Endothelial cell of umbilical vein (primary cell): ENCODE results near the gene CCSER1. TPM values are rescaled to one million over a fixed set of nuclear protein-coding genes. Genes with fewer than 3 reads are reported as not detected.
A peak's percentile ranks its signal among the peaks of the same experiment; 100 is the strongest.

Experiments
- BruUV-seq: library from RNA; stranded (reverse); fragments of 400-500 nt; replicated peaks from 2 replicates; lab custom pipeline; 2021; lab: Mats Ljungman, UMichigan
- CTCF ChIA-PET: fragments of 300-600, 350-600 bp; sonication (Branson Sonifier 250); formaldehyde crosslinking; loops from one replicate; lab custom pipeline; 2021; ENCODE audit warnings: antibody characterized with exemption, inconsistent platforms; lab: Charles Lee
- POLR2A ChIA-PET: fragments of 300-600, 350-600 bp; sonication (Branson Sonifier 250); formaldehyde crosslinking; loops from one replicate; lab custom pipeline; 2021; ENCODE audit warnings: antibody characterized with exemption, inconsistent platforms; lab: Charles Lee
- DNase-seq: peaks from one replicate; pipeline ENCODE4 v3.0.0-alpha.2; 2011; ENCODE audit warnings: low read depth, low spot score
- FAIRE-seq: peaks from 2 replicates; lab custom pipeline; 2011; peaks lifted over from hg19 to GRCh38; lab: Jason Lieb, UNC
- H2AFZ ChIP-seq: 2 replicates; pipeline ENCODE4 v1.6.0; 2012; ENCODE audit warnings: low read depth, low read length, control low read depth, inconsistent platforms
- H3K27ac ChIP-seq: 2 replicates; pipeline ENCODE4 v1.5.1; 2011; ENCODE audit warnings: low read depth, mild to moderate bottlenecking, control low read depth, low read length, moderate library complexity; ENCODE audit not compliant: insufficient read depth
- H3K27me3 ChIP-seq, 2 experiments: 2 replicates each; pipeline versions ENCODE4 v1.6.0 to v1.6.1; 2011; ENCODE audit warnings: low read length in 2 of 2, mixed read lengths in 1 of 2; ENCODE audit not compliant: control insufficient read depth in 2 of 2, insufficient read depth in 2 of 2
- H3K36me3 ChIP-seq, 2 experiments: 2 replicates in 1 of 2; 3 replicates in 1 of 2; pipeline ENCODE4 v1.5.1; 2011; ENCODE audit warnings: low read length in 2 of 2, mild to moderate bottlenecking in 1 of 2, moderate library complexity in 1 of 2; ENCODE audit not compliant: control insufficient read depth in 2 of 2, insufficient read depth in 2 of 2; ENCODE audit errors: extremely low read depth in 1 of 2
- H3K4me1 ChIP-seq: 3 replicates; pipeline ENCODE4 v1.5.1; 2011; ENCODE audit warnings: mild to moderate bottlenecking, low read length; ENCODE audit not compliant: control insufficient read depth, insufficient read depth; ENCODE audit errors: extremely low read depth
- H3K4me2 ChIP-seq: 2 replicates; pipeline ENCODE4 v1.6.1; 2011; ENCODE audit warnings: low read length, control low read depth, mixed read lengths; ENCODE audit not compliant: insufficient read depth
- H3K4me3 ChIP-seq, 3 experiments: fragments of 200-600 bp in 1 of 3; sonication (generic), shearing (Covaris generic) in 1 of 3; replicated peaks in 1 of 3; 2 replicates each; pipeline ENCODE4 v1.5.1; 2011 to 2016; ENCODE audit warnings: control low read depth in 3 of 3, low read length in 3 of 3, mild to moderate bottlenecking in 2 of 3, inconsistent platforms in 1 of 3, low read depth in 1 of 3, moderate library complexity in 1 of 3; ENCODE audit not compliant: insufficient read depth in 1 of 3
- H3K79me2 ChIP-seq: 2 replicates; pipeline ENCODE4 v1.6.0; 2012; ENCODE audit warnings: low read length, inconsistent platforms; ENCODE audit not compliant: control insufficient read depth, insufficient read depth
- H3K9ac ChIP-seq: replicated peaks from 2 replicates; pipeline ENCODE3; 2011; ENCODE audit warnings: low read length, control low read depth; ENCODE audit not compliant: insufficient read depth; ENCODE audit errors: extremely low read depth
- H3K9me1 ChIP-seq: replicated peaks from 3 replicates; pipeline ENCODE4 v1.6.0; 2011; ENCODE audit warnings: mild to moderate bottlenecking, low read length; ENCODE audit not compliant: control insufficient read depth, insufficient read depth; ENCODE audit errors: extremely low read depth
- H3K9me3 ChIP-seq: replicated peaks from 2 replicates; pipeline ENCODE4 v1.5.1; 2012; ENCODE audit warnings: low read length, inconsistent platforms; ENCODE audit not compliant: control insufficient read depth, insufficient read depth
- H4K20me1 ChIP-seq: replicated peaks from 2 replicates; pipeline ENCODE3; 2011; ENCODE audit warnings: mild to moderate bottlenecking, low read length; ENCODE audit not compliant: control insufficient read depth, insufficient read depth; ENCODE audit errors: extremely low read depth
- EZH2 ChIP-seq: IDR thresholded peaks from 2 replicates; pipeline ENCODE4 v1.6.1; 2012; ENCODE audit warnings: borderline replicate concordance, low read depth, mild to moderate bottlenecking, moderate library complexity, low read length, inconsistent platforms; ENCODE audit not compliant: severe bottlenecking
- FOS ChIP-seq: IDR thresholded peaks from 2 replicates; pipeline ENCODE4 v1.6.1; 2011; ENCODE audit warnings: mild to moderate bottlenecking, low read length, moderate library complexity, borderline replicate concordance; ENCODE audit not compliant: insufficient read depth
- GATA2 ChIP-seq: IDR thresholded peaks from 2 replicates; pipeline ENCODE4 v1.7.0; 2011; ENCODE audit warnings: low read depth, mild to moderate bottlenecking, moderate library complexity, mixed read lengths, low read length; ENCODE audit not compliant: insufficient read length, insufficient read depth
- JUN ChIP-seq: IDR thresholded peaks from 2 replicates; pipeline ENCODE4 v1.6.1; 2011; ENCODE audit warnings: borderline replicate concordance, low read depth; ENCODE audit not compliant: insufficient read length, insufficient read depth
- MYC ChIP-seq: IDR thresholded peaks from one replicate; pipeline ENCODE4 v1.6.1; 2011; ENCODE audit warnings: mild to moderate bottlenecking, low read depth, low read length
- POLR2A ChIP-seq: IDR thresholded peaks from 2 replicates; pipeline ENCODE4 v1.6.1; 2012; ENCODE audit warnings: low read depth, mild to moderate bottlenecking, control low read depth, low read length
- POLR2AphosphoS5 ChIP-seq: IDR thresholded peaks from 2 replicates; pipeline ENCODE4 v1.6.1; 2012; ENCODE audit warnings: low read depth, mild to moderate bottlenecking, control low read depth, low read length, moderate library complexity; ENCODE audit not compliant: insufficient read depth
- dilution Hi-C: fragments of 300-500 bp; cut with MboI; formaldehyde crosslinking; loops from one replicate; pipeline ENCODE4 v1.15.0; 2019; ENCODE audit warnings: low sequenced_read_pairs; ENCODE audit not compliant: extremely low pct_ligation_motif_present
- intact Hi-C: fragments of 100-400 bp; cut with micrococcal nuclease; formaldehyde crosslinking; loops from one replicate; pipeline ENCODE4 v1.10.0; 2022
- polyA plus RNA-seq, 4 experiments: library from polyadenylated mRNA; depleted of rRNA in 3 of 4; stranded (reverse) in 3 of 4; unstranded in 1 of 4; fragments of >200 nt; gene quantifications; 2 replicates each; pipeline versions ENCODE4 v1.2.1 to v1.2.3, GENCODE V29; 2011 to 2012; ENCODE audit warnings: missing spikeins in 1 of 4
- total RNA-seq: library from RNA; stranded (reverse); gene quantifications from 2 replicates; pipeline ENCODE4 v1.2.3, GENCODE V29; 2021
- TF ChIP-seq, protein P1 (sequence below), 2 donors: IDR thresholded peaks; 1 replicate in 1 of 2; 2 replicates in 1 of 2; pipeline ENCODE4 v1.5.1; 2011; ENCODE audit warnings: low read length in 2 of 2, mild to moderate bottlenecking in 2 of 2, moderate library complexity in 2 of 2, control low read depth in 1 of 2, inconsistent platforms in 1 of 2, low read depth in 1 of 2; ENCODE audit not compliant: insufficient read depth in 1 of 2; ENCODE audit errors: extremely low read depth in 1 of 2
- TF ChIP-seq, protein P2 (sequence below): IDR thresholded peaks from 2 replicates; pipeline ENCODE4 v1.6.1; 2011; ENCODE audit not compliant: insufficient read depth, insufficient read length

Gene CCSER1
- total and polyA plus RNA-seq, 2 donors (not counting 3 experiments of a cell fraction or from before 2014, with no cell fraction given): 0.11 to 1.8 TPM

DNA sequence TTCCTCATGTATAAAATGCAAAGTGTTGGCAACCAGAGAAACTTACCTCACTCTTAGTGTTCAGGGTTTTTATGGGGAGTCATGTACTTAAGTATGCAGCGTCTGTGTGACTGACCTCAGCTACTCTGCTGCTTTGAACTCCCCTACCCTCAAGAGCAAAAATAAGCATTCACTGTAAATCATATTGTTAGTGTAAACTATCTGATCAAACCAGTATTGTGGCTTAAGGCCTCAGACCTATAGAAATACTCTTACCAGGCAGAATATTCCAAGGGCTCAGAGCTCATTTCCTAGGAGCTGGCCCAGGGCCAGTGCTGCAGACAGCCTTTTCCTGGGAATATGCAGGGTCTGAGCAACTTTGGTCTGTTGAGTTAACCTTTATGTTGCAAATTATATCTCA is 453.1 kb downstream of the CCSER1 start:
- no peaks in the 10 kb centered on the region for H4K20me1 ChIP-seq
- ChIA-PET POLR2A (no interaction called here), CTCF (no interaction called here)
- no peaks in the 10 kb centered on the region for H3K9me3 ChIP-seq
- no peak overlapping the region for H3K4me2 ChIP-seq
- no TSS peak for BruUV-seq
- H3K27me3 ChIP-seq: no peaks in the 10 kb centered on the region
- H3K4me1 ChIP-seq: no peaks in the 10 kb centered on the region
- no peak overlapping the region for H3K27ac ChIP-seq
- peak; percentile 59 for DNase-seq
- no peak overlapping the region for H3K9ac ChIP-seq
- H2AFZ ChIP-seq: no peak overlapping the region
- H3K9me1 ChIP-seq: no peaks in the 10 kb centered on the region
- dilution Hi-C loops (no loop called here), intact Hi-C loops (no loop called here)
- H3K79me2 ChIP-seq: no peaks in the 10 kb centered on the region
- H3K36me3 ChIP-seq: no peaks in the 10 kb centered on the region
- TF ChIP-seq FOS (no peak), MYC (no peak), POLR2A (no peak), EZH2 (no peak), JUN (no peak), POLR2AphosphoS5 (no peak), GATA2 (no peak)
- TF ChIP-seq, protein P1, sequence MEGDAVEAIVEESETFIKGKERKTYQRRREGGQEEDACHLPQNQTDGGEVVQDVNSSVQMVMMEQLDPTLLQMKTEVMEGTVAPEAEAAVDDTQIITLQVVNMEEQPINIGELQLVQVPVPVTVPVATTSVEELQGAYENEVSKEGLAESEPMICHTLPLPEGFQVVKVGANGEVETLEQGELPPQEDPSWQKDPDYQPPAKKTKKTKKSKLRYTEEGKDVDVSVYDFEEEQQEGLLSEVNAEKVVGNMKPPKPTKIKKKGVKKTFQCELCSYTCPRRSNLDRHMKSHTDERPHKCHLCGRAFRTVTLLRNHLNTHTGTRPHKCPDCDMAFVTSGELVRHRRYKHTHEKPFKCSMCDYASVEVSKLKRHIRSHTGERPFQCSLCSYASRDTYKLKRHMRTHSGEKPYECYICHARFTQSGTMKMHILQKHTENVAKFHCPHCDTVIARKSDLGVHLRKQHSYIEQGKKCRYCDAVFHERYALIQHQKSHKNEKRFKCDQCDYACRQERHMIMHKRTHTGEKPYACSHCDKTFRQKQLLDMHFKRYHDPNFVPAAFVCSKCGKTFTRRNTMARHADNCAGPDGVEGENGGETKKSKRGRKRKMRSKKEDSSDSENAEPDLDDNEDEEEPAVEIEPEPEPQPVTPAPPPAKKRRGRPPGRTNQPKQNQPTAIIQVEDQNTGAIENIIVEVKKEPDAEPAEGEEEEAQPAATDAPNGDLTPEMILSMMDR (IDR thresholded peaks at IDR 0.05; ENCODE audit: extremely low read depth in 1 of 2, insufficient read depth in 1 of 2, low read depth in 1 of 2, low read length in 2 of 2): no peak
- TF ChIP-seq, protein P2, sequence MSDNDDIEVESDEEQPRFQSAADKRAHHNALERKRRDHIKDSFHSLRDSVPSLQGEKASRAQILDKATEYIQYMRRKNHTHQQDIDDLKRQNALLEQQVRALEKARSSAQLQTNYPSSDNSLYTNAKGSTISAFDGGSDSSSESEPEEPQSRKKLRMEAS: no peak
- no peak overlapping the region for H3K4me3 ChIP-seq
- no peak for FAIRE-seq
